ENCODE results near the gene ANXA11.

DNA sequence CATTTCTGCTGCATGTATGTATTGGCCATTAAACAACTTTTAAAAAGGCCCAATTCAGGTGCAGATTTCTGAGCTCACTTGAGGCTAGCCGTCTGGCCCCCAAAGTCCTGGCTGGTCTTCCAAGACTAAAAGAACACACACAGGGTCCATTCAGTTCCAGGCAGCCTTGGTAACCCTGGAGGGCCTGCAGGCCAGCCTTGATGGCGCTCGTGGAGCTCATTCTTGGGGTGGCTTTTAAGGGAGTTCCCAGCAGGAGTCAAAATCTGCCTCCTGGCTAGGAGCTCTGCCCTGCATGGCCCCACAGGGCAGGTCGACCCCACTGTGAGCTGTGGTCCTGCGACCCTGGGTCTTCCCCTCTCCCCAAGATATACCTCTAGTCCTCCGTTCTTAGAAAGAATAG, 28.8 kb downstream of the ANXA11 start:
- TF ChIP-seq POLR2AphosphoS5 (IDR thresholded peaks at IDR 0.05; ENCODE audit: low read depth, low read length), result no peak
- TF ChIP-seq CTCF (IDR thresholded peaks at IDR 0.05), result no peak
- TF ChIP-seq REST (IDR thresholded peaks at IDR 0.05; ENCODE audit: insufficient read depth in 1 of 2, low read depth in 2 of 2, low read length in 1 of 2), result no peak
- no peak for TF ChIP-seq SIN3A (IDR thresholded peaks at IDR 0.05; ENCODE audit: borderline replicate concordance, insufficient read depth, low read depth, low read length)
- TF ChIP-seq TCF7L2 (IDR thresholded peaks at IDR 0.05; ENCODE audit: low read depth, low read length), result no peak
